ENCODE measurements around the gene MTHFD2L.

The MTHFD2L gene

DNA sequence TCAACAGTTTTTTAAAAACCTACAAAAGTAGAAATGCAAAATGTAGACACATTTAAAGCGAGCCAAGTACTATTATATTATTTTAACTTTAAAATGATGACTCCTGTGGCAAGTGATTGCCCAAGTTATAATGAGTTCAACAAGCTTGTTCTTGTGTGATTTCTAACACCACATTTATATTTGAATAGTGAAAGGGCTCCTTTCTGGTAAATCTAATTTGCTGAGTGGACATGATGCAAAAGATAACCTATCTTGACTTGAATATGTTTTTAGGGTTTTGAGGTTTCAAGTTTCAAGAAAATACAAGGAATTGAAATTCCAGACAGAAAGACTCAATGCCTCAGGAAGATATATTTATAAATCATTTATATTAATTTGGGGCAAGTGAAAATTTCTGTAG, 149.3 kb downstream of the MTHFD2L start:
- no peak for DNase-seq (ENCODE audit: low spot score)

DNA sequence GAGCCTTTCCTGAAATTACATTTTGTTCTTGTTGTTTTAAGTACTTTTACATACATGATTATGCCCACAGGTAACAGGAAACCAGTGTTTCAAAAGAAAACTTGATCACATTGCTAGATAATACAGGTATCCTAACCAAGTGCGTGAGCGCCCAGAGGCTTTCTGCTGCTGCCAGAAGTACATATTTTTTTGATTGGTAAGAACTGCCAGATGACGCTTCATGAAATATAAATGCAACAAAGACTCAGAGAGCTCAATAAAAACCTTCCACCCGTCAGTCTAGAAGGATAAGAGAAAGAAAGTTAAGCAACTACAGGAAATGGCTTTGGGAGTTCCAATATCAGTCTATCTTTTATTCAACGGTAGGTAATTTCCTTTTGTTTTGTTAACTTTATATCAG, 150.3 kb downstream of the MTHFD2L start, which contains the start of gene EPGN:
TSS of gene EPGN (plus strand) at position 256 of the 400 bp plus-strand sequence. CDS start at position 320, 64 bp downstream.
- DNase-seq (ENCODE audit: low spot score) = no peak

DNA sequence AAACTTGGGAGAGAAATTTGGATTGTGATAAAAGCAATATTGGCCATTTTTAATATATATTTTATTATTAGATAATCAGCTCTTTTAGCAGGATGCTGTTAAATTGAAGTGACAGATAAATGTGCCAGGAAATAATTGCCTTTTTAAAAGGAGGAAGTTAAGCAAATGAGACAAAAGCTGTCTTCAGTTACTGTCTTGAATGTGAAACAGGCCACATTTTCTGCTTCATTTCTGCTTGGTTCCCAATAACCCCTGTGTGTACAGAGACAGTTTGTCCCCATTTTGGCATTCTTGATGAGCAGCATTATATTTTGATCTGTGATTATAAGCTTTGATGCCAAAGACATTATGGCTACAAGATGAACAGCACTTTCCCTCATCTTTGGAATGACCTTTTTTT, 151.3 kb downstream of the MTHFD2L start:
- no peak for DNase-seq (ENCODE audit: low spot score)

DNA sequence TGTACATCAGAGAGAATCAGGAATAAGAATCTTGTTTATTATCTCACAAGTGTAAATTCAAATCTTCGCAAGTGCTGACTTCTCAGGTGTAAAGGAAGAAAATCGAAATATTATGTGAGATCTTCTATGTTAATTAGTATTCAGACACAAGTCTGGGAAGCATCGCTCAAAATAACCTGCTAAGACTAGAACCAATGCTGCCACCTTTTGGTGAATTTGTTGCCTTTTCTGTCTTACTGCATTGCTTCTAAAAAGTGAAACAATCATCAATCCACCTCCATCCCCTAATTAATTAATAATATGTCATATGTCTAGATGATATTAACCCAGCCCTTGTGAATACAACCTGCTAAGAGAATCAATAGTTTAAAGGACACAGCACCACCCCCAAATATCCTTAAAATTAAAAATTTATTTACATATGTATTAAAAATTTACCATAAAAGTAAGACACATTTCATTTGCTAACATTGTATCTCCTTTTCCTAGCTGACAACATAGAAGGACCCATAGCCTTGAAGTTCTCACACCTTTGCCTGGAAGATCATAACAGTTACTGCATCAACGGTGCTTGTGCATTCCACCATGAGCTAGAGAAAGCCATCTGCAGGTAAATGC, 153.9 kb downstream of the MTHFD2L start:
- DNase-seq (ENCODE audit: low spot score) = peak; percentile 82

DNA sequence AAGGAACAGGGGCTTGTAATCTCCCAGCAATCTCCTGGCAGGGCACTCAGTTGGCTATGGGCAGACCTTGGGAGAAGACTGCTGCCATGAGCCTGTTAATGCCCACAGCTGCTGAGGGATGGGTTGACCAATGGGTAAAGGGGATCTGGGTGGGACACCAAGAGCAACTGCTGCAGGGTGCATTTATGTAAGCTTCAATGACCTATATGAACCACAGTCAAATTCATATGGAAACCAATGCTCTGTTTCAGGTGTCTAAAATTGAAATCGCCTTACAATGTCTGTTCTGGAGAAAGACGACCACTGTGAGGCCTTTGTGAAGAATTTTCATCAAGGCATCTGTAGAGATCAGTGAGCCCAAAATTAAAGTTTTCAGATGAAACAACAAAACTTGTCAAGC, 156.4 kb downstream of the MTHFD2L start:
- DNase-seq (ENCODE audit: low spot score) = no peak

DNA sequence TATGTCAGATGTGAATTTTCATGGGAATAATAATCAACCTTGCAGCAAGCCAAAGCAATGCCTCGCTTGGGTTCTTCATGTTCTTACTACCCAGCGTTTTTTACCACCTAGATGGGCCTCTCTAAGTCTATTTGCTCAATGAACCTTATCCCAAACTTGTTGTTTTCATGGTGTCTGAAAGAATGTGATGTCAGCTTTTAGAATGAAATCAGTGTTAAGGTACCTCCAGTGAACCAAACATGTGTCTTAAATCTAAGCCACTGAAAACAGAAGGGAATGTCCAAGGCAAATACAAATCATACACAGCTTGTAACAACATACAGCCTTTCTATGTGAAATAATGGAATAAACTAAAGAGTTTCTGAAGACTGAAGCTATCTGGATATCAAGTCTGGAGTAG, 157.0 kb downstream of the MTHFD2L start:
- no peak for DNase-seq (ENCODE audit: low spot score)

- DNase-seq (ENCODE audit: low spot score) = no peak
Observed at GRCh38 chr4:74315376-74315775, 157.5 kb downstream of the MTHFD2L start.

DNA sequence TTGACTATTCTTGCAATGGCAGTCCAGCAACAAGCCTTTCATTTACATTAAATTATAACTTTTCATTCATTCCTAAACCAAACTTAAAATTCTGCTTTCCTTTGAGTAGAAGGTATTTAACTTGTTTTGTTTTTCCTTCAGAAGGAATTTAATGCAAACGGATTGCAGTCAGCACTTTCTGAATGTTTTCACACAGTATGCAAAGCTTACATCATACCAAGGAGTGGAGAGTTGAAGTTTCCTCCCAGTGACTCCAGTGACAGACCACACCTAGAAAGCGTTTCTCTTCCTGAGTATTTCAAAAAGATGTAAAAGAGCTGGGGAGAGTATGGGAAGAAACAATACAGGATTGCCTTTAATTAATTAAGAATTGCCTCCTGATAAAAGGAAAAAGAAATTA, 158.5 kb downstream of the MTHFD2L start:
- no peak for DNase-seq (ENCODE audit: low spot score)

GRCh38 chr4:74317616-74318246, 159.8 kb downstream of the MTHFD2L start:
- DNase-seq (ENCODE audit: low spot score) = no peak

DNA sequence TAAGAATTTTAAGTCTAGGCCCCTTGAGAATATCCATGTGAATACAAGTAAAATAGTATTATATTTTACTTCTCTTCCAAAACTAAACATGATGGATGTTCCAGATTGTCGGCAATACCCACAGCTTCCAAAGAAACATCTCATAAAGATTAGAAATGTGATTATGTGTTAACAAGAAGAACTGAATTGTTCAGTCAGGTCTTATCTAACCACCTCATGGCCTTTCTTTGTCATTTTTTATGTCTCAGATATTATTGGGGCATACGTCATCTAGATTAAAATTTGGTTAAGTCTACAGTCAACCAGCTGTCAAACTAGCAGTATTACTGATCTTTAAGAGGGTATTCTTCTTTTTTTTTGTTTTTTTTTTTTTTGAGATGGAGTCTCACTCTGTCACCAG, 160.4 kb downstream of the MTHFD2L start:
- no peak for DNase-seq (ENCODE audit: low spot score)

DNA sequence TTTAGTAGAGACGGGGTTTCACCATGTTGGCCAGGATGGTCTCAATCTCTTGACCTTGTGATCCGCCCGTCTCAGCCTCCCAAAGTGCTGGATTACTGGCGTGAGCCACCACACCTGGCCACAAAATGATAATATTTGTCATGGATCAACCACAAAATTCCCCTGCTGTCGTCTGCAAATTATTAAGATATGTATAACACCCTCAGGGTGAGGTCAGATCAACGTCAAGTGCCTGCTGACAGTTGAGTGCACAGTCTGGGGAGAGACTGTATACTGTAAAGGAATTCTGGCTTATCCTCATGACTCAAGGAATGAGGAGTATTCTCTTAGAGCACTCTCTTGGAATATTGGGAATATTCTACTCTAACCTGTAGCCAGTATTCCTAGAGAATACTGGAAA, 161.6 kb downstream of the MTHFD2L start:
- DNase-seq (ENCODE audit: low spot score) = no peak

GRCh38 chr4:74320559-74321118, 162.7 kb downstream of the MTHFD2L start:
- DNase-seq (ENCODE audit: low spot score) = peak; percentile 66

- no peak for DNase-seq (ENCODE audit: low spot score)
Observed at GRCh38 chr4:74322301-74322700, 164.4 kb downstream of the MTHFD2L start.

DNA sequence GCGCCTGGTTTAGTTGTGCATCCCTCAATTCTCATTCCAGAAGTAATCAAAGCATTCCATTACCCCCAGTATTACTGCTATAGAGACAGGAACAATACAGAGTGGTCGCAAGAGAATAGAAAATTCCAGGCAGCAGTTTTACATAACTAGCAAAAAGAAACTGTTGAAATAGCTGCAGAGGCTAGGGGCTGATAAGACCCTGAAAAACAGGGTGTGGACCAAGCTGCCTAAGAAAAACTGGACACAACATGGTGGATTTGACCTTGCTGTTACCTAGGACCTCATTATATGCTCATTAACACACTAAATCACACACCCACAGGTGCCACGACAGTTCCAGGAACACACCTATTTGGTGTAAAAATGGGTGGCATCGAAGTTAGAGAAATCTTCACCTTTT, 165.7 kb downstream of the MTHFD2L start:
- no peak for DNase-seq (ENCODE audit: low spot score)

- DNase-seq (ENCODE audit: low spot score) = no peak
Observed at GRCh38 chr4:74324262-74324661, 166.3 kb downstream of the MTHFD2L start.

GRCh38 chr4:74325886-74326285, 168.0 kb downstream of the MTHFD2L start:
- no peak for DNase-seq (ENCODE audit: low spot score)

DNA sequence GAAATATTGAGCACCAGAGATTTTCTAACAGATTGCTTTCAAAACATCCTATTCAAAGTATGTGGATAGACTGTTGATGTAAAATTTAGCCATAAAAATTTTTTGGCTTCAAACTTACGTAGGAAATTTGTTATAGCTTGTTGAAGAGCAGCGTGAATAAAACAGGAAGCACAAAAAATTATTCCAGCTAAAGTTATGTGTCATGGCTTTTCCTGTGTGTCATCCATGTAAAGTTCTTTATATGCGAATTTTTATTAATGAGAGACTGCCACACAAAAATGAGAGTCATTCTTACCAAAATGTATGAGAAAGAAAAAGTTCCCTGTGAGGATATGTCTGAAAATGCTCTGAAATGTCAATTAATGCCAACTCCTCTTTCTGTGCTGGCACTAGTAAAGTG, 169.8 kb downstream of the MTHFD2L start:
- DNase-seq (ENCODE audit: low spot score) = no peak

- no peak for DNase-seq (ENCODE audit: low spot score)
Observed at GRCh38 chr4:74328501-74328900, 170.6 kb downstream of the MTHFD2L start.

- no peak for DNase-seq (ENCODE audit: low spot score)
Observed at GRCh38 chr4:74329307-74329706, 171.4 kb downstream of the MTHFD2L start.

- no peak for DNase-seq (ENCODE audit: low spot score)
Observed at GRCh38 chr4:74330295-74330750, 172.4 kb downstream of the MTHFD2L start.

GRCh38 chr4:74331252-74331651, 173.3 kb downstream of the MTHFD2L start:
- DNase-seq (ENCODE audit: low spot score) = no peak

DNA sequence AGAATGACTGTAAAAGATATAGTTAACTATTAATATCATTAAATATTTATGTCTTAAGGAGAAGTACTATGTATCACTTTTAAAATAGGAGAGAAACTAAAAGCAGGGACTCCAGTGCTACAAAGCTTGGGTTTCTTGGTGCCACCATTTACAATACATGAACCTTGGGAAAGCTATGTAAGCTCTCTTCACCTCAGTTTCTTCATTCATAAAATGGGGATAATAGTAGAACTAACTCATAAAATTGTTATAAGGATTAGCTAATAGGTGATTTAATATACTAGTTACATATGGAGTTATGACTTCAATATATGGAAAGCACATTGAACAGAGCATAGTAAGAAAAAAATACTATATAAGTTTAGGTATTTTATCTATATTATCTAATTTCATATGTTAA, 174.0 kb downstream of the MTHFD2L start:
- DNase-seq (ENCODE audit: low spot score) = no peak

DNA sequence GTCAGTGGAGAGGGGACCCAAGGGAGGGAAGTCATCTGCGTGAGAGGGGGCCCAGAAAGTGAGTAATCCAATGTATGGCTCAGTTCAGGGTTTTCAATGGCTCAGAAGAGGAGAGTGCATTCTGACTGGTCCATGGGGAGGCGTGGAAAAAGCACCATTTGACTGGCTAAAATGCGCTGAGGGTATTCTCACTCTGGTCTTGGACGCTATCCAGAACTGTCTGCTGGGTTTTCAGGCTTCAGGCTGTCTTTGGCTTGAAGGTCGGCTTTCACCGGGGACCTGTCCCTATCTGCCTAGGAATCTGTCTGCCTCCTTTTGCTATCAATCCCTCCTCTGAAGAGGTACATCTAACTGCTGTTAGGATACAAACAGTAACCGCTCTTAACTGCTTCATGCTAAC, 176.7 kb downstream of the MTHFD2L start:
- DNase-seq (ENCODE audit: low spot score) = no peak
